HEK293 (cell line): ENCODE data around the gene ALPG.

Experiments used
- CTCF ChIA-PET: fragments of 350-600 bp; formaldehyde crosslinking; extraction: SDS; loops from one replicate; lab custom pipeline; 2021; ENCODE audit warnings: antibody characterized with exemption; lab: Yijun Ruan, JAX
- POLR2A ChIA-PET: fragments of 300-600 bp; formaldehyde crosslinking; extraction: SDS; loops from one replicate; lab custom pipeline; 2020; ENCODE audit warnings: antibody characterized with exemption, inconsistent platforms; lab: Yijun Ruan, JAX
- H3K27ac ChIP-seq: fragments of 200-500 bp; sonication (Bioruptor generic); 2 replicates; pipeline ENCODE4 v1.5.1; 2014; ENCODE audit warnings: low read depth, low read length, control low read depth, inconsistent platforms; ENCODE audit errors: extremely low read depth
- H3K36me3 ChIP-seq, 2 experiments: fragments of 200-500 bp in 1 of 2; sonication (Bioruptor generic) in 1 of 2; 1 replicate in 1 of 2; 2 replicates in 1 of 2; pipeline ENCODE4 v1.5.1; 2014 to 2017; ENCODE audit warnings: inconsistent platforms in 2 of 2, low read length in 2 of 2; ENCODE audit not compliant: control insufficient read depth in 2 of 2, insufficient read depth in 1 of 2
- H3K4me1 ChIP-seq: fragments of 200-500 bp; sonication (Bioruptor generic); 2 replicates; pipeline ENCODE4 v1.5.1; 2014; ENCODE audit warnings: mild to moderate bottlenecking, low read length, inconsistent platforms; ENCODE audit not compliant: control insufficient read depth, insufficient read depth
- H3K4me3 ChIP-seq: 2 replicates; pipeline ENCODE4 v1.5.1; 2011; ENCODE audit warnings: low read depth, mild to moderate bottlenecking, control low read depth, low read length, moderate library complexity
- H3K9me3 ChIP-seq: fragments of 200-500 bp; sonication (Bioruptor generic); 2 replicates; pipeline ENCODE4 v1.5.1; 2014; ENCODE audit warnings: low read depth, low read length, inconsistent platforms; ENCODE audit not compliant: control insufficient read depth, insufficient read depth
- BCL6B ChIP-seq: fragments of 450-650 bp; formaldehyde crosslinking; IDR thresholded peaks from 2 replicates; pipeline ENCODE4 v1.5.1; 2017; ENCODE audit warnings: missing biosample characterization, missing genetic modification characterization
- GLI2 ChIP-seq: fragments of 450-650 bp; formaldehyde crosslinking; IDR thresholded peaks from 2 replicates; pipeline ENCODE4; 2017; ENCODE audit warnings: missing biosample characterization, missing genetic modification characterization, low read depth, borderline replicate concordance
- GLIS1 ChIP-seq: fragments of 450-650 bp; formaldehyde crosslinking; IDR thresholded peaks from 2 replicates; pipeline ENCODE4 v1.5.1; 2016; ENCODE audit warnings: missing biosample characterization, missing genetic modification characterization
- MYNN ChIP-seq: fragments of 450-650 bp; formaldehyde crosslinking; IDR thresholded peaks from 2 replicates; pipeline ENCODE4 v1.5.1; 2016; ENCODE audit warnings: missing biosample characterization, missing genetic modification characterization, borderline replicate concordance
- REPIN1 ChIP-seq: fragments of 450-650 bp; formaldehyde crosslinking; IDR thresholded peaks from 2 replicates; pipeline ENCODE4 v1.5.1; 2017; ENCODE audit warnings: missing biosample characterization, missing genetic modification characterization, low read depth
- SP3 ChIP-seq: fragments of 450-650 bp; formaldehyde crosslinking; IDR thresholded peaks from 2 replicates; pipeline ENCODE4 v1.5.1; 2016; ENCODE audit warnings: missing biosample characterization, missing genetic modification characterization
- SP7 ChIP-seq: fragments of 450-650 bp; formaldehyde crosslinking; IDR thresholded peaks from 2 replicates; pipeline ENCODE4 v1.5.1; 2016; ENCODE audit warnings: missing biosample characterization, missing genetic modification characterization
- ZBTB7A ChIP-seq: fragments of 450-650 bp; formaldehyde crosslinking; IDR thresholded peaks from 2 replicates; pipeline ENCODE4 v1.5.1; 2016; ENCODE audit warnings: low read depth, missing biosample characterization, missing genetic modification characterization
- ZEB2 ChIP-seq: fragments of 450-650 bp; formaldehyde crosslinking; IDR thresholded peaks from 2 replicates; pipeline ENCODE4 v1.5.1; 2016; ENCODE audit warnings: missing biosample characterization, missing genetic modification characterization
- ZNF132 ChIP-seq: fragments of 450-650 bp; formaldehyde crosslinking; IDR thresholded peaks from 2 replicates; pipeline ENCODE4 v1.5.1; 2017; ENCODE audit warnings: missing biosample characterization, missing genetic modification characterization, borderline replicate concordance
- ZNF366 ChIP-seq: fragments of 450-650 bp; formaldehyde crosslinking; conservative IDR thresholded peaks from 2 replicates; pipeline ENCODE4 v1.5.1; 2016; ENCODE audit warnings: missing biosample characterization, missing genetic modification characterization
- ZNF416 ChIP-seq: fragments of 450-650 bp; formaldehyde crosslinking; IDR thresholded peaks from 2 replicates; pipeline ENCODE4 v1.5.1; 2016; ENCODE audit warnings: missing biosample characterization, missing genetic modification characterization
- ZNF544 ChIP-seq: fragments of 450-650 bp; formaldehyde crosslinking; IDR thresholded peaks from 2 replicates; pipeline ENCODE4 v1.5.0; 2017; ENCODE audit warnings: missing biosample characterization, missing genetic modification characterization
- ZNF548 ChIP-seq: fragments of 450-650 bp; formaldehyde crosslinking; IDR thresholded peaks from 2 replicates; pipeline ENCODE4 v1.5.1; 2016; ENCODE audit warnings: missing biosample characterization, missing genetic modification characterization
- ZNF561 ChIP-seq: fragments of 450-650 bp; IDR thresholded peaks from 2 replicates; pipeline ENCODE4 v1.5.1; 2018; ENCODE audit warnings: missing biosample characterization, missing genetic modification characterization, borderline replicate concordance
- ZNF596 ChIP-seq: fragments of 450-650 bp; IDR thresholded peaks from 2 replicates; pipeline ENCODE4 v1.5.0; 2018; ENCODE audit warnings: missing biosample characterization, mild to moderate bottlenecking, missing genetic modification characterization, moderate library complexity
- ZNF629 ChIP-seq: fragments of 450-650 bp; formaldehyde crosslinking; IDR thresholded peaks from 2 replicates; pipeline ENCODE4 v1.5.1; 2017; ENCODE audit warnings: missing biosample characterization, missing genetic modification characterization
- ZNF664 ChIP-seq: fragments of 450-650 bp; formaldehyde crosslinking; IDR thresholded peaks from 2 replicates; pipeline ENCODE4 v1.5.1; 2016; ENCODE audit warnings: missing biosample characterization, missing genetic modification characterization
- ZNF677 ChIP-seq: fragments of 450-650 bp; IDR thresholded peaks from 2 replicates; pipeline ENCODE4 v1.5.0; 2018; ENCODE audit warnings: missing biosample characterization, mild to moderate bottlenecking, missing genetic modification characterization, moderate library complexity
- ZNF747 ChIP-seq: fragments of 450-650 bp; formaldehyde crosslinking; IDR thresholded peaks from 2 replicates; pipeline ENCODE4 v1.5.1; 2016; ENCODE audit warnings: missing biosample characterization, missing genetic modification characterization
- TF ChIP-seq, protein P1 (sequence below): fragments of 450-650 bp; formaldehyde crosslinking; IDR thresholded peaks from 2 replicates; pipeline ENCODE4 v1.5.1; 2016; ENCODE audit warnings: missing biosample characterization, missing genetic modification characterization
- TF ChIP-seq, protein P2 (sequence below): fragments of 450-650 bp; formaldehyde crosslinking; IDR thresholded peaks from 2 replicates; pipeline ENCODE4 v1.5.1; 2016; ENCODE audit warnings: missing biosample characterization, missing genetic modification characterization

Gene ALPG

GRCh38 chr2:232458051-232458660 lies 51.5 kb downstream of the ALPG start:
- ChIA-PET POLR2A (no interaction called here), CTCF (interaction anchor here (0.7 to 1.1 kb wide), 3 partner anchors 14 to 440 kb away, joined by 3 to 4 read pairs (median 3); no protein-coding TSS in a partner anchor)
- TF ChIP-seq ZBTB7A (tag by site-specific recombination) (no peak), ZNF132 (tag by site-specific recombination) (no peak), BCL6B (tag by site-specific recombination) (no peak), GLI2 (tag by site-specific recombination) (no peak), GLIS1 (peak; percentile 30; the same call in 1 of the 2 replicates), SP7 (tag by site-specific recombination) (no peak)
- Histone ChIP-seq H3K4me1 (no peaks in the 10 kb centered on the region), H3K4me3 (no peak overlapping the region), H3K36me3 (no peaks in the 10 kb centered on the region), H3K9me3 (no peaks in the 10 kb centered on the region), H3K27ac (no peak overlapping the region)

- TF ChIP-seq, protein P1, sequence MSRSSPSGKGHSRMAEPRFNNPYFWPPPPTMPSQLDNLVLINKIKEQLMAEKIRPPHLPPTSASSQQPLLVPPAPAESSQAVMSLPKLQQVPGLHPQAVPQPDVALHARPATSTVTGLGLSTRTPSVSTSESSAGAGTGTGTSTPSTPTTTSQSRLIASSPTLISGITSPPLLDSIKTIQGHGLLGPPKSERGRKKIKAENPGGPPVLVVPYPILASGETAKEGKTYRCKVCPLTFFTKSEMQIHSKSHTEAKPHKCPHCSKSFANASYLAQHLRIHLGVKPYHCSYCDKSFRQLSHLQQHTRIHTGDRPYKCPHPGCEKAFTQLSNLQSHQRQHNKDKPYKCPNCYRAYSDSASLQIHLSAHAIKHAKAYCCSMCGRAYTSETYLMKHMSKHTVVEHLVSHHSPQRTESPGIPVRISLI (tag by site-specific recombination), result no peak
- TF ChIP-seq, protein P2, sequence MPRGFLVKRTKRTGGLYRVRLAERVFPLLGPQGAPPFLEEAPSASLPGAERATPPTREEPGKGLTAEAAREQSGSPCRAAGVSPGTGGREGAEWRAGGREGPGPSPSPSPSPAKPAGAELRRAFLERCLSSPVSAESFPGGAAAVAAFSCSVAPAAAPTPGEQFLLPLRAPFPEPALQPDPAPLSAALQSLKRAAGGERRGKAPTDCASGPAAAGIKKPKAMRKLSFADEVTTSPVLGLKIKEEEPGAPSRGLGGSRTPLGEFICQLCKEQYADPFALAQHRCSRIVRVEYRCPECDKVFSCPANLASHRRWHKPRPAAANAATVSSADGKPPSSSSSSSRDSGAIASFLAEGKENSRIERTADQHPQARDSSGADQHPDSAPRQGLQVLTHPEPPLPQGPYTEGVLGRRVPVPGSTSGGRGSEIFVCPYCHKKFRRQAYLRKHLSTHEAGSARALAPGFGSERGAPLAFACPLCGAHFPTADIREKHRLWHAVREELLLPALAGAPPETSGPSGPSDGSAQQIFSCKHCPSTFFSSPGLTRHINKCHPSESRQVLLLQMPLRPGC (tag by site-specific recombination), result no peak
- no peaks in the 10 kb centered on the region for H3K4me1 ChIP-seq
- no peaks in the 10 kb centered on the region for H3K9me3 ChIP-seq
- no peak overlapping the region for H3K27ac ChIP-seq
- H3K36me3 ChIP-seq, result no peaks in the 10 kb centered on the region
- ChIA-PET POLR2A (no interaction called here), CTCF (interaction anchor here (0.7 to 1.1 kb wide), 3 partner anchors 15 to 65 kb away, joined by 3 read pairs; no protein-coding TSS in a partner anchor)
- no peak overlapping the region for H3K4me3 ChIP-seq
Observed at GRCh38 chr2:232458661-232459418, 52.2 kb downstream of the ALPG start.

GRCh38 chr2:232459419-232460035 lies 52.9 kb downstream of the ALPG start:
- Histone ChIP-seq H3K9me3 (no peaks in the 10 kb centered on the region), H3K4me3 (no peak overlapping the region), H3K4me1 (no peaks in the 10 kb centered on the region), H3K36me3 (no peaks in the 10 kb centered on the region), H3K27ac (no peak overlapping the region)
- POLR2A ChIA-PET, result no interaction called here
- CTCF ChIA-PET, result interaction anchor here (0.6 to 0.7 kb wide), 2 partner anchors 15 to 63 kb away, joined by 3 read pairs; no protein-coding TSS in a partner anchor
- TF ChIP-seq ZNF544 (tag by site-specific recombination) (no peak), ZNF677 (tag by site-specific recombination) (no peak), ZNF561 (tag by site-specific recombination) (no peak), MYNN (no peak), ZNF416 (tag by site-specific recombination) (no peak), ZEB2 (tag by site-specific recombination) (no peak), ZNF366 (tag by site-specific recombination) (no peak), SP3 (tag by site-specific recombination) (no peak), ZNF747 (tag by site-specific recombination) (no peak), ZNF548 (no peak), ZNF664 (tag by site-specific recombination) (no peak), REPIN1 (tag by site-specific recombination) (no peak), ZNF596 (no peak), ZNF629 (tag by site-specific recombination) (no peak)
- TF ChIP-seq, protein P2 (tag by site-specific recombination), result no peak
